Purkinje cell (primary cell): ENCODE measurements around the gene EOGT. TPM values are rescaled to one million over a fixed set of nuclear protein-coding genes. Genes with fewer than 3 reads are reported as not detected.

Source experiments
- polyA plus RNA-seq: library from polyadenylated mRNA; unstranded; fragments of >200 nt; fragmentation: Nextera tagmentation; gene quantifications from 2 replicates; pipeline ENCODE4 v1.2.1, GENCODE V29; 2014

Gene EOGT
- 0.15 and 2.7 TPM in 2 replicates for polyA plus RNA-seq

DNA sequence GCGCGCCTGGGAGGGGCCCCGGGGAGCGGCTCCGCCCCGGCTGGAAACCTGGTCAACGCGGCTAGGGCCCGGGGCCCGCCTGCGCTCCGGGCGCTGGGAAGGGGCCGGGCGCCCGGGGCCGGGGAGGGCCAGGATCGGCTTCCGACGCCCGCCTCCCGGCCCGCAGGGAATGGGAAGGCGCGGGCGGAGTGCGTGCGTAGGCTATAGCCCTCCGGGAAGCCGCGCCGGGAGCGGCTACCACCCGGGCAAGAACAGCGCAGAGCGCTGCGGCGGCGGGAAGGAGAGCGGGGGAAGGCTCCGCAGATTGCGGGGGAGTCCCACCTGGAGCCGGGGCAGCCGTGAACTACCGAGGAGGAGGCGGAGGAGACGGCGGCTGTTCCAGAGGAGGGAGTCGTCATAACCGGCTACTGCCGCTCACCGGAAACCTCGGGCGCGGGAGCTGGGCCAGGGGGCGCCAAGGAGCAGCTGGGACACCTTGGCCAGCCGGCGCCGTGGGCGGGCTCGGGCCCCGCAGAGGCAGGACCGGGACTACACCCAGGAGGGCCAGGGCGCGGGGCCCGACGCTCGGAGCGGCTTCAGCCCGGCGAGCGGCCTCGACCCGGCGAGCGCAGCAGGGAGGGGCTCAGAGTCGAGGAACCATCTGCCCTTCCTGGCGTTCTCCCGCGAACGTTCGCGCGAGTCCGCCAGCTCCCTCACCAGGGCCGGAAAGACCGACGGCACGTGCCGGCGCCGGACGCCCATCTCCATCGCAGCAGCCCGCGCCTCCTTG is at the start of gene EOGT:
Gene EOGT (minus strand): TSS at position 432 of the 769 bp plus-strand sequence. CDS start 3,838 bp downstream, outside the sequence.

GRCh38 chr3:69051756-69052471 is 38.4 kb upstream of the EOGT start, which contains the start of gene TMF1:
Gene TMF1 (minus strand): TSS chr3:69052333. CDS start chr3:69052086, 247 bp downstream.

Other genes with a start within 250 kb of the EOGT start
- 3.3 and 7.9 TPM in 2 replicates for gene TAFA4, start 81.1 kb downstream of the EOGT start, polyA plus RNA-seq
- 22.7 and 27.4 TPM in 2 replicates for gene TMF1, start 38.6 kb upstream of the EOGT start, polyA plus RNA-seq
- gene UBA3, start 66.7 kb upstream of the EOGT start, polyA plus RNA-seq: 91.2 and 110 TPM in 2 replicates
- 241 and 392 TPM in 2 replicates for gene ARL6IP5, start 71.3 kb upstream of the EOGT start, polyA plus RNA-seq
- gene LMOD3, start 108.9 kb upstream of the EOGT start, polyA plus RNA-seq: 0.32 TPM in 1 of 2 replicates, not detected in the other